Activated T-helper 1 cell treated with anti-CD3 and anti-CD28 coated beads, Interleukin-2, amount 50 U/mL, for 16 hours (primary cell): Measurements from ENCODE around the gene S100A13.
A peak's percentile ranks its signal among the peaks of the same experiment; 100 is the strongest.
"Not testable (repeated sequence)": the region's sequence is repeated elsewhere in the genome, so short reads cannot be mapped to it uniquely, and the experiment has no call there.

Source experiments
- DNase-seq, 2 donors: peaks; one replicate each; pipeline ENCODE4 v3.0.0-alpha.2; 2020; ENCODE audit warnings: low read depth in 1 of 2, low spot score in 1 of 2

The S100A13 gene

DNA sequence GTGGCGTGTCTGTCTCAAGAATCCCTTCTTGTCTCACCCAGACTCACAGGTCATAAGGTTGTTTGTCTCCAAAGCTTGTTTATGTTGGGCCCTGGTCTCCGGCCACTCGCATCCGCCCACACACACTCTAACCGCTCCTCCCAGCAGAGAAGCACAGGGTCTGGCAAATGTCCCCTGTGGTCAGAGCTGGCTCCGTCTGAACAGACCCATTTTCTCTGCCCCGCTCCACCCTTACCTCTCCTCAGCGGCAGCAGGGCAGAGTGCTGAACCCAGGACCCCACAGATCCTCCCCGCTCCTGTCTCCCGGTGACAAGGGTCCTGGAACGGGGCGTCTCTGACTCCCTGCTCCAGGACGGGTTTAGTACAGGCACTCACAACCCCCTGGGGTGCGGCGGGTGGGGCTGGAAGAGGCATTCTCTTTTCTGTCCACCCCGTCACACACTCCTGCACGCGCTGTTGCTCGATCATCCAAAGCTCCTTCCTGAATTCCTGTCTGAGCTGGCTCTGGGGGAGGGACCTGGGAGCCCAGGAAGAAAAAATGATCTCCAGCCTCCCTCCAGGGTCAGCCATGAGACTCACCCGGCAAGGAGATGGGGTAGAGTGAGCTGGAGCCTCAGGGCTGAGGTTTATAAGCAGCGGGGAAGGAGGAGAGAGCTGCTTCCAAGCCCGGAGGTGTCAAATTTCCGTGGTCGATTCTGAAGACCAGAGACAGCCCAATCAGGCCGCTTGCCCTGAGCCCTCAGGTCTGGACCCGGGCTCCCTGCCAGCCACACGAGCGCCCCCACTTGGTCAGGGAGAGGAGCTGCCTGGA, at the start of gene S100A13:
Gene S100A13 (minus strand): TSS at position 602 of the 811 bp plus-strand sequence. CDS start 1,033 bp downstream, outside the sequence.
- DNase-seq, result no peak

DNA sequence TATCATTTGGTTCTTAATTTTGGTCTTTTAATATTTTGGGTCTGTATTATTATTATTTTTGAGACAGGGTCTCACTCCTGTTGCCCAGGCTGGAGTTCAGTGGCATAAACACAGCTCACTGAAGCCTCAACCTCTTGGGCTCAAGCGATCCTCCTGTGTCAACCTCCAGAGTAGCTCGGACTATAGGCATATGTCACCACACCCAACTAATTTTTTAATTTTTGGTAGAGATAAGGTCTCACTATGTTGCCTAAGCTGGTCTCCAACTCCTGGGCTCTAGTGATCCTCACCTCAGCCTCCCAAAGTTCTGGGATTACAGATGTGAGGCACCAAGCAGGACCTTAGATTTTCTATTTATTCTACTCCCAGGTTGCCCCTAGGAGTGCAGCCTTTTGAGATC, 46.2 kb upstream of the S100A13 start:
- no peak for DNase-seq

DNA sequence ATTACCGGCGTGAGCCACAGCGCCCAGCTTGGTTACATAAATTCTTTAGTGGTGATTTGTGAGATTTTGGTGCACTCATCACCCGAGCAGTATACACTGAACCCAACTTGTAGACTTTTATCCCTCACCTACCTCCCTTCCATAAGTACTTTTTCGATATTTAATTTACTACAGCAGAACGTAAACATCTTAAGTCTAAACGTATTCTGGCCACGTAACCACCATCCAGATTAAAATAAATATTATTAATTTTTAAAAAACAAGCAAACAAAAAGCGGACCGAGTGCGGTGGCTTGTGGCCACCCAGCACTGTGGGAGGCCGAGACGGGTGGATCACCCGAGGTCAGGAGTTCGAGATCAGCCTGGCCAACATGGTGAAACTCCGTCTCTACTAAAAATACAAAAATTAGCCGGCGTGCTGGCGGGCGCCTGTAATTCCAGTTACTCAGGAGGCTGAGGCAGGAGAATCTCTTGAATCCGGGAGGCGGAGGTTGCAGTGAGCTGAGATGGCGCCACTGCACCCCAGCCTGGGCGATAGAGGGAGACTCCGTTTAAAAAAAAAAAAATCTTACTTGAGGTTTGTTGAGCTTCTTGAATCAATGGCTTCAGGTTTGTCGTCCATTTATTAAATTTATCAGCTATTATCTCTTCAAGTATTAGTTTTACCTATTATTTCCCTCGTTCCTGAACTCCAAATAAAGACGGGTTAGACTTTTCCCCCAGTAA, 44.5 kb upstream of the S100A13 start:
- not testable (repeated sequence) for DNase-seq

DNA sequence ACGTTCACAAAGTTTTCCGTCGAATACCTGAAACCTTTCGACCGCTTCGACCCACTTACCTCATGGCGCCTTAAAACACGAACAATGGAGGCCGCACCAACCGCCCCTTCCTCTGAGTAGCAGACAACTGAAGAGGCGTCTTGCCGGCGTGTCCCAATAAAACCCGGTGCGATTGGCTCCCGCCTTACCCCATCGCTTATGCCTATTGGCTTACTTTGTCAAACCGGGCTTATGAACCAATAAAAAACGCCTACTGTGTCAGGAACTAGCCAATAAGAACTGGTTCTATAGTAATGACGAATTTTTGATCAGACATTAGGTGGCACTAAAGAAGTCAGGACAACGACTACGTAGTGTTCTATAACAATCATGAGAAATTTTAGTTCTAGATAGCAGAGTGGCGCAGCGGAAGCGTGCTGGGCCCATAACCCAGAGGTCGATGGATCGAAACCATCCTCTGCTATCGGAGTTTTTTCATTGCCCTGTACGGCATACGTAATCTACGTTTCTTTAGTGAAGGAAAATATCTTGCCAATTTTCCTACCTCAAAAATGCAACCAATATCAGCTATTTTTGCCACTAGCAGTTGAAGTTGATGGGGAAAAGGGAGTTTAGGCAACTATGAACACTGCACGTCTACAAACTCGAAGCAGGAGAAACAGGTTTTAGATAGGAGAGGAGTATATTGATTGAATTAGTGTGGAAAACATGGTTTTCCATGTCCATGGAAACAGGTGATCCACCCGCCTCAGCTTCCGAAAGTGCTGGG, 43.7 kb upstream of the S100A13 start, which contains the start of gene ILF2:
Gene ILF2 (minus strand): TSS at position 135 of the 769 bp plus-strand sequence. CDS start 71 bp downstream, at position 64.
- peak; percentile 92 to 93 for DNase-seq

DNA sequence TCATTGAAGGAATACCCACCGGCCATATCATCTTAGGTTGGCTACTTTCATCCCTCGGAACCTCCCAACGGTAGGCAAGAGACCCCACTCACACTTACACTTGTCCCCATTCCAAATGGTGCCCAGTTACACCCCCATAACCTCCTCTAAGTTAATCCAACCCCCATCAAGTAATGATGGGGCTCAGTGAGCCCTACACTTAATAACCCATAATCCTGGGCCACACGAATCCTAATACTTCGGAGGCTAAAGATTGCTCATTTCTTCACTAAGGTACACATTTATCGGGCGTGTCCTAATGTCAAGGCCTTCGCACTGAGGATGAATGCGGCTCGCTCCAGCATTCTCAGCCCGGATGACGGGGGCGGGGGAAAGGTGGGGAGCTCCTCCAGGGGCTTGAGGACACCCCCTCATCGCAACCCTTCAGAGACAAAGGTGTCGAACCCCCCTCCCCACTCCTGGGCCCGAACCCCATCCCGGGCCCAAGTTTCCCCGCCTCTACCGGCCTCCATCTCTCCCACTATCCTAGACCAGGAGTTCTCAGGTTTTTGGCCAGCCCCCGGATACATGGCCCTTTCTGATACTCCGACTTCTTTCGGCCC, 43.1 kb upstream of the S100A13 start:
- no peak for DNase-seq

DNA sequence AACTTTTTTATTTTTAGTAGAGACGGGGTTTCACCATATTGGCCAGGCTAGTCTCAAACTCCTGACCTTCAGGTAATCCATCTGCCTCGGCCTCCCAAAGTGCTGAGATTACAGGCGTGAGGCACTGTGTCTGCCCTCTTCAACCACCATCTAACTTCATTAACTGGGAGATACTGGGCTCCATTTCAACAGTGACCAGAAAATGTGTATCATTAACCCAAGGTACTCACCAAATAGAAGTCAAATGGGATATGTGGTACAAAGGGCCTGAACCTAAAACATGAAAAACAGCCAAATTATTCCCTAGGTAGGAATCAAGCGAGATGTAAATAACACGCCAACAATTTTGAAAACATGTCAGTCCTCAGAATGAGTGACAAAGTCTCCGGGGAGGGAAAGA, 42.3 kb upstream of the S100A13 start:
- DNase-seq, result no peak

DNA sequence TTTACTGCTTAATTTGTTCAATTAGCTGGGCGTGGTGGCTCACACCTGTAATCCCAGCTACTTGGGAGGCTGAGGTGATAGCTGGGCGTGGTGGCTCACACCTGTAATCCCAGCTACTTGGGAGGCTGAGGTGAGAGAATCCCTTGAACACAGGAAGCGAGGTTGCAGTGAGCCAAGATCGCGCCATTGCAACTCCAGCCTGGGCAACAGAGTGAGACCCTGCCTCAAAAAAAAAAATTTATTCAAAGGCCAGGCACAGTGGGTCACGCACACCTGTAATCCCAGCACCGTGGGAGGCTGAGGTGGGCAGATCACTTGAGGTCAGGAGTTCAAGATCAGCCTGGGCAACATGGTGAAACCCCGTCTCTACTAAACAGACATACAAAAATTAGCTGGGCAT, 41.4 kb upstream of the S100A13 start:
- DNase-seq, result not testable (repeated sequence)

DNA sequence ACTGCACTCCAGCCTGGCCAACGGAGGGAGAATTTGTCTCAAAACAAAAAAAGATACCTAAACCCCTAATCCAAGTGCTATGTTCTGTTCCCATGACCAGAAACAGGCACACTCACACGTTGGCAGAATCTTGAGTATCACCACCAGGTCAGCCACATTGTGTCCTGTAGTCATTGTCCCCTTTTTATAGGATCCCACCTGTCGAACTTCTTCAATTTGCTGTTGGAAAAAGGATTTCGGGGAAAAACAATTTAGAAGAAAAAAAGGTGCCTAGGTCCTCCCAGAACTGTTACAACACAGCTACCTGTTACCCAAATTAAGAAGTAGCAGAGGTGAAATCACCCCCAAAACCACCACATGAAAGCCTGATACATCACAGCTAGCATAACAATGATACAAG, 40.1 kb upstream of the S100A13 start:
- DNase-seq, result no peak

DNA sequence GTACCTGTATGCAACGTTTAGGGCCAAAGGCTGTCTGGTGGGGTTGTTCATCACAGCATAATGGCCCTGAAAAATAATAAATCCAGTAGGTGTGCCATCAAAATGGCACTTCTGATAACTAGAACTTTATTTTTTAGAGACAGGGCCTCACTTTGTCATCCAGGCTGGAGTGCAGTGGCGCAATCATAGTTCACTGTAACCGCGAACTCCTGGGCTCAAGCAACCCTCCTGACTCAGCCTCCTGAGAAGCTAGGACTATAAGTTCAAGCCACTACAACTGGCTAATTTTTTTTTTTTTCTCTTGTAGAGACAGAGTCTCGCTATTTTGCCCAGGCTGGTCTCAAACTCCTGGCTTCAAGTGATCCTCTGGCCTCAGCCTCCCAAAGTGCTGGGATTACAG, 35.9 kb upstream of the S100A13 start:
- DNase-seq, result no peak

DNA sequence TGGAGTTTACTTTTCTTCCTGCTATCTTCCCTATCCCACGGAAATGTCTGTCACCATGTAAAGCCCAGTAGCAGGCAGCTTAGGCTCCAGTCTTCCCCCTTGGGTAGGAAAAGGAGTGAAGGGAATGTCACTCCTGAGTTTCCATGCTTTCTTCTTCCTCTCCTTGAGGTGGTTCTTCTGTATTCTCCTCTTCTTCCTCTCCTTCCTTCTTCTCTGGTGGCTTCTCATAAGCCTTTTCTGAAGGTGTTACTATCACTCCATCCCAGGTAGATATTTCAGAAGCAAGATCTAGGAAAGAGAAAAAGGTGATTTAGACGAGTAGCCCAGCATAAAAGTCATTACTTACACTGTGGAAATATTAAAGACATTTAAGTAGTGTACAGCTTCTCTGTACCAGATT, 35.0 kb upstream of the S100A13 start:
- DNase-seq, result no peak

DNA sequence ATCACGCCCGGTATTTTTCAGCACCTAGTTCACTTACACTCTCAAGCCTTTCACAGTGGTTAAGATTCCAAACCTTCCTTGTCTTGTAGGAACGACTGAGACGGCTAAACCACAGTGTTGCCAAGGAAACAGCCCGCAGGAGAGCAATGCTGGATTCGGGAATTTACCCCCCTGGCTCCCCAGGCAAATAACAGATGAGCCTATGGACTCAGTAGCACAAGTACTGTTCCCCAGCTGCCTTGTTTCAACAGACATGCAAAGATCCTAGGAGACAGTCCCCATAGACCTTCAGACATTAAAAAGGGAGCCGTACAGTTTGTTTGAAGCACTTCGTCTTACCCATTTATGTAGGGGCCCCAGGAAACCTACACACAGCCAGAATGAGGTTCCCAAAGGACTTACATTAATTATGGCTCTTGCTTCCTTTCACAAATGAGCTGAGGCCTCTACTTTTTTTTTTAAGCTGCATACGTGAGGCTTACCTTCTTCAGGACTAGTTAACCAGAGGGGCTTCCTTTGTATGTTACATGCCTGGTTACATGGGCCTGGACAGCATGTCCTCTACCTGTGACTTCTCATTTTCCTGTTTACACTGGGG, 33.9 kb upstream of the S100A13 start:
- DNase-seq, result no peak

DNA sequence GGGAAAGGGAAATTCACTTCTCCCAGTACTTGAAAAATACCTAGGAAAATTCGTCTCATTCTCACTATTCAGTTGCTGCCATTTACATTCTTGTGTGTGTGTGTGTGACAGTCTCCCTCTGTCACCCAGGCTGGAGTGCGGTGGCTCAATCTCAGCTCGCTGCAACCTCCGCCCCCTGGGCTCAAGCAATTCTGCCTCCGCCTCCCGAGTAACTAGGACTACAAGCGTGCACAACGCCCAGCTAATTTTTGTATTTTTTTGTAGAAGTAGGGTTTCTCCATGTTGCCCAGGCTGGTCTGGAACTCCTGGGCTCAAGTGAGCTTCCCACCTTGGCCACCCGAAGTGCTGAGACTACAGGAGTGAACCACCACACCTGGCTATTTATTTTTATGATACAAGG, 32.4 kb upstream of the S100A13 start:
- no peak for DNase-seq

DNA sequence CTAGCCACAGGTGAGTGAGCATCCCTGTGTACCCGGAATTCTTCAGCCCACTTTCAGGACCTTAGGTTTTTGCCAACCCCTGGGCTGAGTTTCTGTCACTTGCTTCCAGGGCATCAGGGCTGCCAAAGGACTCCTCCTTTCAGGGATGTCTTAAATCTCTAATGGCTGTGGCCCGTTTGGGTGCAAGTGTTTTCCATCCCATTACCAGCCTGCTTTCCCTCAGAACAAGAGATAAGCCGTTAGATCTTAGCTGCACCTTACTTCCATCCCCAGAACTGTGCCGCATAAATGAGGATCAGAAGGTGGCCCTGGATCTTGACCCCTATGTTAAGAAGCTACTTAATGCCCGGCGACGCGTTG, 31.9 kb upstream of the S100A13 start:
- DNase-seq, result no peak

DNA sequence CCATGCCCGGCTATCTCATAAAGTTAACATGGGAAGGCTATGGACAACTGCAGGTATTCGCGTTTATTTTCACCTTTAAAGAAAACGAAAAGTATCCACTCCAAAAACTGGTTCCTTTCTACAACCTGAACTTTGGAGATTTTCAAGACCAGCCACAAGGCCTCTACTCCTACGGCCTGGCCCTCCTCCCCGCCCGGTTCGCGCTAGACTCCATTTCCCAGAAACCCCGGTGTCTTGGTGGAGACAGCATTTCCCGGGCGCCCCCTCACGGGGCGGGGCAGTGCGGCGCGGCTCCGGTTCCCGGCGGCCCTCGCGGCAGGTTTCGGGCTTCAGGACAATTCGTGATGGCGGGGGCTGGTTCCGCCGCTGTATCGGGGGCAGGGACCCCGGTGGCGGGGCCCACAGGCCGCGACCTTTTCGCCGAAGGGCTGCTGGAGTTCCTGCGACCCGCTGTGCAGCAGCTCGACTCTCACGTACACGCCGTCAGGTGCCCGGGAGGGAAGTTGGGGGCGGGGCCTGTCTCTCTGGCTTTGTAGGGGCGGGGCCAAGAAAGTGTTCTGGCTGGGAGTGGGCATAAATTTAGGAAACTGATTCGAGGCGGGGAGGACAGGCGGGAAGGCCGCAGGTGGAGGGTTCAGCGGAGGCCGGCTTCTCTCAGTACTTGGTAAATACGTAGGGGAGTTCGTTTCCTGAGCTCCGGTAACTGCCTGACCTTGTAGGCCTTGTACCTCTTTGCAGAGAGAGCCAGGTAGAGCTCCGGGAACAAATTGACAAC, 31.3 kb upstream of the S100A13 start, which contains the start of gene SNAPIN:
Gene SNAPIN (plus strand): TSS at position 304 of the 775 bp plus-strand sequence. CDS start 41 bp downstream, at position 345.
- DNase-seq, result peak; percentile 77 to 82

DNA sequence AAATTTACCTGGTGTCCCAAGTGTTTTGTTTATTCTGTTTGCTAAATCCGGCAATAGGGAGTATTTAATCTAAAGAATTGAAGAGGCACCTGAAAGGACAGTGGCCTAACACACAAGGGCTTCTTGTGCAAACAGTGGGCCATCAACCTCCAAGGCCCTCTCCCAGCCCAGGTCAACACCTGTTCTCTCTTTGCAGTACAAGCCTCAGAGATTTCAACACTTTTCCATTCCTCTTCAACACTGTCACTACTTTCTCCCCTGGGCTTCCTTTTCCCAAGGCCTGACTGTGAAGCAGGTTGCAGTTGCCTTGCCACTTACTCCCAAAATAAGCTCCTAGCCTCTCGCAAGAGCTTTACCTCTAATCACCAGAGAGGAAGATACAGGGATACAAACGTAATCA, 28.0 kb upstream of the S100A13 start:
- no peak for DNase-seq

DNA sequence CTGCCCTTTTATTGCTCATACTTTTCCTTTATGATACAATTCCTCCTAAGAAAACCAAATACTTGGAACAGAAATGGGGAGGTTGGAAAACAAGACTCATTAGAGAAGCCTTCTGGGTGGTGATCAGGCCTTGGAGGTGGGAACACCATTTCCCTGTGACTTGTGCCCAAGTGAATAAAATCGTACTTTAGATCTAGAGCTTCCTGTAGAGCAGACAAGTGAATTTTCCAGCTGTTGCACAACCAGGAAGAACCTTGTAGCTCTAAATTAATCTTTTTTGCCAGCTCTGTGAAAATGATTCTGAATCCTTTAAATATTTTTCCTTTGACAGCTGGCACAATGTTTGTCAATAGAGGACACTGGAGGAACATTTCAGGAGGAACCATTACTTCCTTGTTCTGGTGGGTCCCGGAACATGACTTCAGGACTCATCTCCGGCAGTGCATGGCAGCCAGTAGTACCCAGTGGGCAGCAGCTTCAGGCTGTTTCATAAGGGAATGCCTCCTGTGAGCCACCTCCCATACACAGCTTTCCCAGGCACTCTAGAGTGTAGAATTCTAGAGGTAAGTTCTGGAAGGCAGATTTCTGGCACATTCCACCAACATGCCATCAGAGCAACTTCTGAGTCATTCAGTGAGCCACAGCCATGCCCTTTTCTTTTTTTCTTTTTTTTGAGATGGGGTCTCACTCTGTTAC, 25.6 kb upstream of the S100A13 start:
- DNase-seq, result no peak

DNA sequence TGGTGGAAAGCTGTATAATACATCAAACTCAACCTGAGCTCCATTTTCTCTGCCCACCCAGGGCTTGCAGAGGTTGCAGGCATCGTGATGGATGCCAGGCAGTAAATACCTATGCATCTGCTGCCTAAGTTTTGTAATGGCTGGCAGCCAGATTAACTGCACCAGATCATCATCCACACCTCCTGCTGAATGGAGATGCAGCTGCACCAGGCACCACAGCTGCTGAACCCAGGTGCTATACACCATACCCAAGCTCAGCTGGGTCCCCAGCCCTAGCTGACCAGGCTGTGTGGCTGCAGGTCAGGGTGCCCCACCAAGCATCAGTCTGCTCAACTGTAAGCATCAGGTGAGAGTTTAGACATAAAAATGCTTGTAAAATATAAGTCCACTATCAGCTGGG, 24.5 kb upstream of the S100A13 start:
- no peak for DNase-seq

DNA sequence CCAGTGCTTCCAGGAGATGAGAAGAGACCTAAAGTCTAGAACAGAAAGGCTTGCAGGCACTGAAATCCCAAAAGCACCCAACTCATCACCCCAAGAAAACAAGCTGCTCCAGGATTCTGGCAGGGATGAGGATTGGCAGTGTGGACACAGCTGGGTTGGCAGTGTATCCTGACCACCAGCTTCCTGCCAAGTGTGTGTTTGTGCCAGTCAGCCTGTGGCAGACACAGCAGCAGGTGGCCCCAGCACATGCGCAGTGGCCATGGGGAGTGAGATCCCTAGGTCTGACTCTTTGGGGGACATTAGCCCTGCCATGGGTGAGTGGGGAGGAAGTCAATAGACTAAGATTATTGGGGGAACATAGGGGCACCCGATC, 22.5 kb upstream of the S100A13 start:
- no peak for DNase-seq

DNA sequence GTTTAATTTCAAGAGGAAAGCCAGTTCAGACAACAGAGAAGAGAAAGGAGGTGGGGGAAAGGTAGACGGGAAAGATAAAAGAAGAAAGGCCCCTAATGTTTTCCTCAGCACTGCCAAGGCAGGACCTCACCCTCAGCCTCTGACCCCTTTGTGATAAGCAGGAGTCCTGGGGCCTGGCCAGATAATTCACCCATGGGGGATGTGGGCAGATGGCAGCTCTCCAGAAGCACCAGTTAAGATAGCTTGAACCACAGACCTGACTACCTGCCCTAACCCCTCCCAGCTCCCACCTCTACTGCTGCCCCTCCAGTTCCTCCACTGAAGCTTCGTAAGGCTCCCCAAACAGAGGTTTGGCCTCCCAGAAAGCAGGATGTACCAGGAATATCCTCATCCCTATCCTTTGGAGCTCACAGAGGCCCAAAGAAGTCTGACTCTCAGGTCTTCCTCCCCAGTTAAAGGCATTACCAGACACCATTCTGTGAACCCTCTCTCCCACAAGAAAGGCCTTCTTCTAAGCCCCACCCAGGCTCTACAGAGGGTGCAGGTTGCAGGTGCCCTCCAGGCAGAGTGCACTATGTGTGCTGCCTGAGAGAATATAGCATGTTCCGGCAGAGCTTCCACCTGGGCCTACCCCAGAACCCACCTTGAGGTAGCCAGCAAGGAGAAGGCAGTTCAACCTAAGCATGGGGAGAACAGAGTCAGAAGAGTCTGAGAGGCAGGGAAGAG, 22.0 kb upstream of the S100A13 start:
- DNase-seq, result no peak
